NCI-H774 (cell line): ENCODE results near the gene EXOC4.
"Not testable (repeated sequence)": the region's sequence is repeated elsewhere in the genome, so short reads cannot be mapped to it uniquely, and the experiment has no call there.

Experiments
- DNase-seq: peaks from one replicate; lab custom pipeline; 2025; lab: John Stamatoyannopoulos, UW

The EXOC4 gene

DNA sequence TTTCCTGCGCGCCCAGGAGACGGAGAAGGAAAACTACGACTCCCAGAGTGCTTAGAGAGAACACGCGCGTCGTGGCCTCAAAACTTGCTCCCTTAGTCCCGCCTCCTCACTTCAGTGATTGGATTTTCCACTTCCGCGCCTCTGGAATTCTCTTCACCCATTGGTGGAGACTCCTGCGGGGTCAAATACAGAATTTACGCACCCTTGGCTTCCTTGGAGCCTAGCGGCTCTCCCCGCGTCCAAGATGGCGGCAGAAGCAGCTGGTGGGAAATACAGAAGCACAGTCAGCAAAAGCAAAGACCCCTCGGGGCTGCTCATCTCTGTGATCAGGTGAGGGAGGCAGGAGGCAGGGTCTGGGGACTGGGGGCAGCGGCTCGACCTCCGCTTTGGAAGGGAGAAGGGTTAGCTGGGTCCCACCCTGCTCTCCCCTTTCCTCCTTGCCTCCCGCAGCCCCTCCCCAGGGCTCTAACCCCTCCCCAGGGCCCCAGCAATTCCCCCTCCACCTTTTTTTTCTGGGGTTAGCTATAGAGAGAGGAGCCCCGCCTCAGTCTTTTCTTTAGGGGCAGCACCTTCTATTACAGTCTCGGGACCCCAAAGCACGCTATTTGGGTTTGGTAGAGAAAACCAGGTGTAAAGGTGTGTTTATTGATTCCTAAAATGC lies at the start of gene EXOC4:
EXOC4 (plus strand) TSS at position 221 of the 661 bp plus-strand sequence.
- DNase-seq = peak; percentile 98

DNA sequence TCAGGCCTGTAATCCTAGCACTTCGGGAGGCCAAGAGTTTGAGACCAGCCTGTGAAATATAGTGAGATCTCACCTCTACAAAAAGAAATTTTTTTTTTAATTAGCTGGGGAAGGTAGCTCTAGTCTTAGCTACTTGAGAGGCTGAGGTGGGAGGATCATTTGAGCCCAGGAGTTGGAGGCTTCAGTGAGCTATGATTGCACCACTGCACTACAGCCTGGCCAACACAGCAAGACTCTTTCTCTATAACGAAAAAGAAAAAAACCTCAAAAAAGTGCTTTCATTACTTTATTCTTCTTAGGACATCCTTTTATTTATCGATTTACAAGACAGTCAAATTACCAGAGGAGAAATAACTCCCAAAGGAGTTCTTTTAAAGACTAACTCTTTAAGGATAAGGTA lies 49.4 kb upstream of the EXOC4 start:
- DNase-seq = no peak

DNA sequence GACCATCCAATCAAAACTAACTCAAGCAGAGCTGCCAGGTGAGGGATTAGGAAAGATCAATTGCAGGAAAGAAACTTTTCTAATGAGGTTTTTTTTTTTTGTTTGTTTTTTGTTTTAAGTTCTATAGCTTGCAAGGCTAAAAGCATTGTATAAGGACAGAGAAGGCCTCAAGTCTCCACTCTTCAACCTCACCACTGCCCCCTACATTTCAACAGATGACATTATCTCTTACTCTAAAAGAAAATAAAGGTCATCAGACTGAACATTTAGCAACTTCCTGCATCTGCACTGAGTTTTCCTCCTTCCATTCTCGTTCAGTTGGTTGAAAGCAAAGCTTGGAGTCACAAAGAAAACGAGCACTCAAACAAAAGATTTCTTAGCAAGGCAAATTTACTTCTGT lies 45.2 kb upstream of the EXOC4 start:
- no peak for DNase-seq

DNA sequence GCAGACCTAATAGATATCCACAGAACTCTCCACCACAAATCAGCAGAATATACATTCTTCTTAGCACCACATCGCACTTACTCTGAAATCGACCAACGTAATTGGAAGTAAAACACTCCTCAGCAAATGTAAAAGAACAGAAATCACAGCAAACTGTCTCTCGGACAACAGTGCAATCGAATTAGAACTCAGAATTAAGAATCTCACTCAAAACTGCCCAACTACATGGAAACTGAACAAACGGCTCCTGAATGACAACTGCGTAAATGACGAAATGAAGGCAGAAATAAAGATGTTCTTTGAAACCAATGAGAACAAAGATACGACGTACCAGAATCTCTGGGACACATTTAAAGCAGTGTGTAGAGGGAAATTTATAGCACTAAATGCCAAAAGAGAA lies 42.1 kb upstream of the EXOC4 start:
- not testable (repeated sequence) for DNase-seq

DNA sequence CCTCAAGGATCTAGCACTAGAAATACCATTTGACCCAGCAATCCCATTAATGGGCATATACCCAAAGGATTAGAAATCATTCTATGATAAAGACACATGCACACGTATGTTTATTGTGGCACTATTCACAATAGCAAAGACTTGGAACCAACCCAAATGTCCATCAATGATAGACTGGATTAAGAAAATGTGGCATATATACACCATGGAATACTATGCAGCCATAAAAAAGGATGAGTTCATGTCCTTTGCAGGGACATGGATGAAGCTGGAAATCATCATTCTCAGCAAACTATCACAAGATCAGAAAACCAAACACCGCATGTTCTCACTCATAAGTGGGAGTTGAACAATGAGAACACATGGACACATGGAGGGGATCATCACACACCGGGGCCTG lies 39.1 kb upstream of the EXOC4 start:
- not testable (repeated sequence) for DNase-seq

DNA sequence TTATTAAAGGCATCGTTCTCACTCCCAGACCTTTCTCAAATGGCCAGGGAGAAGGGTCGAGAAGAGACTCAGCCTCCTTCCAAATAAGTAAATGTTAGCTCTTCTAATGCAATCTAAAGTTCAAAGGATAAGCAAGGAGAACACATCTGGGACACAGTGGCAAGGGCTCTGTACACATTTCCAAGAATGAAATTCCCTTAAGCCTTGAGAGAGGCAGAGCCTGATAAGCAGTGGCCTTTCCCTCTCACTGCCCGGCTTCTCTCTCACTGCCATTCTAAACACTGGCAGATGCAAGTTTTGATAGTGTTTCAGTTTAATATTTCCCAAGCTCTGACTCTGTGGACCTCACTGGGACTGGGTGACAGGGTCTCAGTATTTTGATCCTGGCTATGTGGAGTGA lies 35.1 kb upstream of the EXOC4 start:
- no peak for DNase-seq

DNA sequence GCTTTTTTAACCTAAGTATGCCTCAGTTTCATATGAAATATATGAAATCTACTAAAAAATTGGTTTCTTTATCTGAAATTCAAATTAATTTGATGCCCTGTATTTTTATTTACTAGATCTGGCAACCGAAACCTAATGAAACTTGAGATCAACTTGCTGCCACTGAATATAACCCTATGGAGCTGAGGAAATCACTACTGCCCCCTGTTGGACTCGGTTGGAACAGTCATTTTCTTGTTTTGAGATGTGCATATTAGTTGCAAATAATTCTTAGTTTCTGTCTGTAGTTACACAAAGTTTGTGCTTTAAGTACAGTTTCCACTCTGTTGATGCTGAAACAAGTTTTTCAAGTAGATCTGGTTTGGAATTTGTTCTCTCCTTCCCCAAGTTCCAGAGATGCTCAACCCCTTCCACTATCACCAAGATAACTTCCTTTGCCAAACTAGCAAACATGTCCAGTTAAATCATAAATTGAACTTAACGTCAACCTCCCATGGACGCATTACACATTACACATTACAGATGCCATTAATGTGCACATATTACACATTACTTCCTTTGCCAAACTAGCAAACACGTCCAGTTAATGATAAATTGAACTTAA lies 22.2 kb upstream of the EXOC4 start:
- peak; percentile 17 for DNase-seq

DNA sequence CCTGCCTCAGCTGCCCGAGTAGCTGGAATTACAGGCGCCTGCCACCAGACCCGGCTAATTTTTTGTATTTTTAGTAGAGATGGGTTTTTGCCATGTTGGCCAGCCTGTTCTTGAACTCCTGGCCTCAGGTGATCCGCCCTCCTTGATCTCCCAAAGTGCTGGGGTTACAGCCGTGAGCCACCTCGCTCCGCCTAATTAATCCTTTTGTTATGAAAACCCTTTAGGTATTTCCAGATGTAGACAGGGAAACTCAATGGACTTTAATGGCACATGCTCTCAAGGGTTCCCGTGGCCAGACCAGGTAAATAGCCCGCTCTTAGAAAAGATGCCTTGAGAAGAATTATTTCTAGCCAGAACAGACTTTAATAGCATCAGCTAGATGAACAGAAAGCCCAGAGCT lies 19.7 kb upstream of the EXOC4 start:
- no peak for DNase-seq

DNA sequence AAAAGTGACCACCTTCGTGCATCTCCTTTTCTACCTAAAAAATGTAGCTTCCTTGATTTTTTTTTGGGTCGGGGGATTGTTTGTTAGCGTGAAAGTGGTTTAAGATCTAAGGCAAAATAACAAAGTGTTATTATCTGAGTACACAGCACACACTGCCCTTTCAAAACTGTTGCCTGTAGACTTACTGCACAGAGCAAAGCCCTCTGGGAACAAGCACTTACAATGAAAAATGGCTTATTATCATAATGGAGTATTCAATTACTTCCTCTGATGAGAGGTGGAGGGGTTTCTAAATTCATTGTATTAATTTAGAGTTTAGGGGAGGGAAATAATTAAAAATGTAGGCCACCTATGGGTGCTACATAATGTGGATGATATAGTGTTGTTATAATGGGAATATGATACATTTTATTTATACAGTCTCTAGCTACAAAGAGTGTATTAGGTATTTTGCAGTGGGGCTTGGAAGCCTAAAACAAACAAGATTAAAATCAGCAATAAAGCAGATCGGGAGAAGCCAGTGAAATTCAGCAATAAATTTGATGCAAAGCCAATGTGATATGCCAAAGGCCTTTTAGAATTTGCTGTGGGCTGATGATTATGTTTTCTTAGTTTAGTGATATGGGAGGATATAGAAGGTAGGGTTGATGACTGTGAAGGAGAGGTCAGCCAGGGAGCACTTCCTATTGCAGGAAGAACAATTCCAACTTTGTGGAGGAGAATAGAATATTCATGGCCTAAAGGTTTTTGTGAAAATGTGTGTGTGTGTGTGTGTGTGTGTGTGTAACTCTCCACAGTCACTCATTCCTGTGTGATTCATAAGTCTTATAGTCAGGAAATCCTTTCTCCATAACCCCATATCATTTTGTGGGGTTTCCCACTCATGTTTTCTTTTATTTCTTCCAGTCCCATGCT lies 17.7 kb upstream of the EXOC4 start:
- DNase-seq = no peak

DNA sequence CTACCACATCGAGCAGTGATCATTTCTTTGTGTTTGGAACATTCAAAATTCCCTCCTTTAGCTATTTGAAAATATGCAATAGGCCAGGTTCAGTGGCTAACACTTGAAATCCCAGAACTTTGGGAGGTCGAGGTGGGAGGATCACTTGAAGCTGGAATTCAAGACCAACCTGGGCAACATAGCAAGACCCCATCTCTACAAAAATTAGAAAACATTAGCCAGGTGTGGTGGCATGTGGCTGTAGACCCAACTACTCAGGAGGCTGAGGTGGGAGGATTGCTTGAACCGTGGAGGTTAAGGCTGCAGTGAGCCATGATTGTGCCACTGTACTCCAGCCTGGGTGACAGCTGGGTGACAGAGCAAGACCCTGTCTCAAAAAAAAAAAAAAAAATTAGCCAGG lies 15.3 kb upstream of the EXOC4 start:
- no peak for DNase-seq

DNA sequence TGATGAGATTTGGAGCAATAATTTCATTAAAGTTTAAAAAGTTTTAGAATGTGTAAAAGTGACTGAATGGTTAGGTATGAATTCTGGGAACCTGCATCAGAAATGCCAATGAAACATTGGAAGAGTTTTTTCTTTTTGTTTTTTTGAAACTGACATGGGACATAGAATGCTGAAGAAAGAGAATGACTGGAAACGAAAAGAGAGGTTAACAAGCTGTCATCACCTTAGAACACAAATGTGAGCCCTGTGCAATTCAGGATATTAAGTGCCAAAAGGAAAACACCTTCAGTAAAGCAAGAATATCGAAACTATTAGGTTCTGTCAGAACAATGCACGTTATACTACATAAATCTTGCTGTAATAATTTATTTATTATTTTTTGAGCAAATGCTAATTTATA lies 12.6 kb upstream of the EXOC4 start:
- no peak for DNase-seq

DNA sequence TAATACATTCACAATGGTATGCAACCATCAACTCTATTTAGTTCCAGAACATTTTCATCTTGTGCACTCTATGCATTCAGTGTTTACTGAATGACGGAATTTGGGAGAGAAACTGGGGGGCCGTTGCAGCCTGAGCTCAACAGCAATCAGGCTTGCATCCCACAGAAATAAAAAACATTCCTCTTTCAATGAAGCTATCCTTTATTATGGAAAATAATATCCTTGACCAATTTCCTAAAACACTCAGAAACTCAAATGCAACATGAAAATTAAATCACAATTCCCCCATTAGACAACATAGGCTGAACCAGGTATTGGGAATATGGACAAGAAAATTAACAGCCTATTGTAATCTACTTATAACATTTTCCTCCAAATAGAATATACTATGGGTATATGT lies 6.3 kb upstream of the EXOC4 start:
- DNase-seq = no peak

DNA sequence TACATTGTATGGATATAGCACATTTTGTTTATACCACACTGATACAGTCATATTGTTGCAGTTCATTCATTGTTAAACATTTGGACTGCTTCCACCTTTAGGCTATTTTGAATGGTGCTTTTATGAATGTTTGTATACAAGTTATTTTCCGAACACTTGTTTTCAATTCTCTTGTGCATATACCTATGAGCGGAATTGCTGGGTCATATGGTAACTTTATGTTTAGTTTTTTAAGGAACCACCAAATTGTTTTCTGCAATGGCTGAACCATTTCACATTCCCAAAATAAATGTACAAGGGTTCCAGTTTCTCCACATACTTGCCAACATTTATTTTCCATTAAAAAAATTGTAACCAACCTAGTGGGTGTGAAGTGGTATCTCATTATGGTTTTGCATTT lies 4.0 kb upstream of the EXOC4 start:
- DNase-seq = no peak

DNA sequence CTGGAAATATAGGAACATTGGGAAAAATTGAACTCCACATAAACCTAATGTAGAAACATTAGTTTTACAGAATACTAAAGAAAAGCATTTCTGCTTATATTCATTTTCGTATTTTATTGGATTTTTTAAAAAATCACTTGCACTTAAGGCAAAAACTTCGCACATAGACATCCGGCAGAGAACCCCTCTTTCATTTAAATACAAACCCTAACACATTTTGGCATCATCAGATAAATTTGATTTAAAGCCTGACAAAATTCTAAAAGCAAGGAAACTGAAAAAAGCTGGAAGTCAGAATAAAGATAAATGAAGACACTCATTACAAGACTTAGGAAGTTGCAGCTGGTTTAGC lies 396 bp upstream of the EXOC4 start:
- DNase-seq = no peak

DNA sequence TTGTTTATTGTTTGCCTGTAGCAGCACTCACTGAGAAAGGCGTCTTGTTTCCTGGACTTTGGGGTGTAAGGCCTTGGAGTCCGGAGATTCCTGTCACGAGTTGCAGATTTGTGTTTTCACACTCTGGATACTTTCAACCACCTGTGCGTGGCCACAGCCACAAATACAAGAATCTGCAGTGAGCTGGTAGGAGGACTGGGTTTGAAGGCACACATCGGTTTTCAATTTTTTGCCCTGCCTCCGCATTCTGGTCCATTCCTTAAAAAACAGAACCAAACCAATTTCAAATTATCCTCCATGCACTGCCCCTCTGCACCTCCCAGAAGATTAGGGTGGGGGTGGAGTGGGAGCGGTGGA lies 619 bp downstream of the EXOC4 start:
- DNase-seq = no peak

DNA sequence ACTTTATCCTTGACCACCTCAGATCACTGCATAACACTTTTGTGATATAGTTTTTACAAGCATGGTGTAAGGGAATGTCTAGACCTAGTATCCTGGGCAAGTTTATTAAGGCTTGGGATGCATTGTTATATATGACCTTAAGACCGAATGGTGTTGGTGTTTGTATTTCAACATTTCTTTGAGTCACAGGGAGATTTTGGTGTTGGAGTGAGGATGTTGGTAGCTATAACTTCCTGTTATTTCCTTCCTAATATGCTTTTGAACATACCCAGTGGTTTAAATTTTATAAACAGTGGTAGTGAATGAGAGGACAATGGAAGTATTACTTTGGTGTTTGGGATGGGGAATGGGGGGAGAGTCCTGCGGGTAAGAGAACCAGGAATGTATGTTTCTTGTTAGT lies 2.6 kb downstream of the EXOC4 start:
- no peak for DNase-seq

DNA sequence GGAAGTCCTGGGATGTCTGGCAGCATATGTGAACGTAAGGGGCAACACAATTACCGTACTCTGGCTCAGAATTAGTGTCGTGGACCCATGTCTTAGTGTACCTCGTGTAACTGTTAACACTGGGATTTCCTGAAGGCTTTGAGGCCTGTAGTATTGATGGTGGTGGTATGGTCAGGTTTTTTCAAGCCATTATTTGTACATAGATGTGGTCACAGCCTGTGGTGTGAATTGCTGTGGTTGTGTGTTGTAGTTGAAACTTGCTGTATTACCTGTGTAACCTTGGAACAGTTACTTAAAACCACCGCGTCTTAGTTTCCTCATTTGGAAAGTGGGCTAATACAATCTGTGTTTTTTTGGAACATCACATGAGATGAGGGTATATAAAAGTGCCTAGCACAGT lies 5.3 kb downstream of the EXOC4 start:
- DNase-seq = no peak

DNA sequence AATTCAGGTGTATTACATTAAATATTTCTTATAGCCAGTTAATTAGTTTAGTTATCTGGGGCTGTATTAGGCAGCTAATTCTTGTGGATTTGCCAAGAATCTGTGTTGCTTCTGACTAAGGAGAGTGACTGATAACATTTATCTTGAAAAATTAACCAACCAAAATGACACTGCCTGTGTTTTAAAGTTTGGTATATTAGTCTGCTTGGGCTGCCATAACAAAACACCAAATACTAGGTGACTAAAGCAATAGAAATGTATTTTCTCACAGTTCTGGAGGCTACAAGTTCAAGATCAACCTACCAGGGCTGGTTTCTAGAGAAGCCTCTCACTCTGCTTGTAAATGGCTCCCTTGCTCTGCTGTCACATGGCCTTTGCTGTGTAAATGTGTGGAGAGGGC lies 12.9 kb downstream of the EXOC4 start:
- DNase-seq = no peak

DNA sequence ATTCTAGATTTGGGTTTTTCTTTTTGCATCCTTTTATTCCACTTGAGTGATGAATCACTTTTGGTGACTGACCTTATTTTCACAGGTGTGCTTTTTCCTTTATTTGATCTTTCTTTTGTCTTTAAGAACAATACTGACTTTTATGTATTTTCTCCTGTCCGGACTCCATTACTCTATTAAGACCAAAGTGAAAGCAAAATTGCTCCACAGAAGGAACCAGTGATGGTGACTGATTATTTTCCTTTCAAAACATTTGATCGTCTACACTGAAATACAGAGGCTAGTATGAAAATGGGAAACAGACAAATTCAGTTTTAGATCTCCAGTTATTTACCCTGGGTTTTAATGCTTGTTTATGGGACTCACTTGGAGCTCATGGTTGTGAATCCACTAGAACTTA lies 15.5 kb downstream of the EXOC4 start:
- peak; percentile 1 for DNase-seq

DNA sequence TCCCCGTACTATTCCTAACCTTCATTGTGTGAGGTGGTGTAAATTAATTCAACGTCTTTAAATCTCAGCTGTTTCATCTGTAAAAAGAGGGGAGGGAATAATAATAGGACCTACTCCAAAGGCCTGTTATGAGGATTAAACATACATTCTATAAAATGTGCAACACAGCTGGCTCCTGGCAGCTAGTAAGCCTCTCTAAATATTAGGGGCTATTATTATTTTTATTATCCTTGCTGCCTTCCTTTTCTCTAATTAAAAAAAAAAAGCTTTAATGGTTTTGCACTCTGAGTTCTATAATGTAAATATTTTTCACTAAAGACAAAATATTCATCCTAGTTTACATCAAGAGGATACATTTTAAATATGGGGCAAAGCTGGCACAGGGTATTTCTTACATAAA lies 19.5 kb downstream of the EXOC4 start:
- no peak for DNase-seq

DNA sequence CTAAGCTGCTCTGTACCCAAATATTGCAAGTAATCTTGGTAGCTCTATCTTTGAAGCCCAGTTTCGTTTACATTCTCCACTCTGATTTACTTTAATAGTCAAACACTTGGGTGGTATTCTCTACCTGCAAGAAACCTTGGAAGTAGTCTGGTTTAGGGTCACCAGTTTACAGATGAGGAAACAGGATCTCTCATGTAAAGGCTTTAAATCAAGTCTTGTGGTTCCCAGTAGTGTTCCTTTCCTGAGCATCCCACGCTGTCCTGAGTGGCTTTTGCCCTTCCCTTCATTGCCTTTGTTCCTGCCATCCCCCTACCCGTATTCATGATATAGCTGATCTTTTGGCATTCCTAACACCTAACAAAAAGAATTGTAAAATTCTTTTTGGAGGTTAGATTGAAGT lies 20.3 kb downstream of the EXOC4 start:
- no peak for DNase-seq

DNA sequence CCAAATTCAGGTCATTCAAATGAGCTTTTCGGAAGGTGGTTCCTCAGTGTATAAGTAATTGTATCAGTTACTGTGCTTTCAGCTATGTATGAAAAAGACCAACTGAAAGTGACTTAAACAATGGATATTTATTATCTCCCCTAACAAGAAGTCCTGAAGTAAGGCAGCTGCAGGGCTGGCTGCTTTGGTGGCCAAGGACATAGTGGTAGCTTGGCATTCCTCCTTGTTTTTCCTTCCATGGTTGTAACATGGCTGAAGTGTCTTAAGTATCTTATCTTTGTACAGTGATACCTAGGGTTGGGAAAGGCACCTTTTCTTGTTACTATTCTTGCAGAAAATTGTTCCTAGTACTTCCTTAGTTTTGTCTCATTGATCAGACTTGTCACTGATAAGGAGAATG lies 21.4 kb downstream of the EXOC4 start:
- DNase-seq = no peak

DNA sequence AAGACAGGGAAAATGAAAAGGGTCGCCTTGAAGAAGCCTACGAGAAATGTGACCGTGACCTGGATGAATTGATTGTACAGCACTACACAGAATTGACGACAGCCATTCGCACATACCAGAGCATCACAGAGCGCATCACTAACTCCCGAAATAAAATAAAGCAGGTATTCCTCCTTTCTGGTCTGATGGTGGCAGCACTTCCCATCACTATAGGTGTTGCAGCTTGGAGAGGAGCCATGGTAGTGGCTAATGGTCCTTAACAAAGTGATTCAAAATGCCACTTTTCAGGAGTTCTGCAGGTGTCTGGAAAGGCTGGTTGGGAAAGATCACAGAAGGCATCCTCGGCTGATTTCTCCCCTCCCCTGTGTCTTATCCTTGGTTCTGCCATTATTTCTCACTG lies 22.1 kb downstream of the EXOC4 start:
- DNase-seq = no peak
